ENCODE data around the gene ZBTB12. TPM values are rescaled to one million over a fixed set of nuclear protein-coding genes. Genes with fewer than 3 reads are reported as not detected.

ZBTB12 gene
- total RNA-seq, 1 donor from 2014 or later, result 5.2 TPM

DNA sequence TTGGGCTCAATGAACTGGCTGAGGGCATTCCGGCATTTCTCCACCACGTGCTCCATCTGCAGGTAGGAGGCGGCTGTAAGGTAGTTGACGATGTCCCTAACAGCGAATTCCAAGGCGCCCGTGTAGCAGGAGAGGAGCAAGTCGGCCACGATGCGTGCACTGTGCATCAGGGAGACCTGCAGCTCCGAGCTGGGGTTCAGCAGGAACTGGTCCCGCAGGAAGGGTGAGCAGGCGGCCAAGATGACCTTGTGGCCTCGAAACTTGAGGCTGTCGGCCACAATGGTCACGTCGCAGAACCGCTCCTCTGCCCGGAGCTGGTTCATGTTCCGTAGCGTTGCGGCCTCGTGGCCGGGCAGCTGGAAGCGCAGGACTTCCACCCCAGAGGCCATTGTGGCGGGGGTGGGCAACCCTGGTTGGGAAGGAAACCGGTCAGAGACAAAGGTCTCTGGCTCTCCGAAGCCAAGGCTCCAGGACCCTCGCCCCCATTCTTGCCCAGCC lies 920 bp downstream of the ZBTB12 start:
- no peak for DNase-seq (ENCODE audit: low spot score)
- intact Hi-C loops (cut with DNase I), result loop anchor here (5.0 kb wide), 1 partner anchor 51 kb away; no protein-coding TSS in a partner anchor

DNA sequence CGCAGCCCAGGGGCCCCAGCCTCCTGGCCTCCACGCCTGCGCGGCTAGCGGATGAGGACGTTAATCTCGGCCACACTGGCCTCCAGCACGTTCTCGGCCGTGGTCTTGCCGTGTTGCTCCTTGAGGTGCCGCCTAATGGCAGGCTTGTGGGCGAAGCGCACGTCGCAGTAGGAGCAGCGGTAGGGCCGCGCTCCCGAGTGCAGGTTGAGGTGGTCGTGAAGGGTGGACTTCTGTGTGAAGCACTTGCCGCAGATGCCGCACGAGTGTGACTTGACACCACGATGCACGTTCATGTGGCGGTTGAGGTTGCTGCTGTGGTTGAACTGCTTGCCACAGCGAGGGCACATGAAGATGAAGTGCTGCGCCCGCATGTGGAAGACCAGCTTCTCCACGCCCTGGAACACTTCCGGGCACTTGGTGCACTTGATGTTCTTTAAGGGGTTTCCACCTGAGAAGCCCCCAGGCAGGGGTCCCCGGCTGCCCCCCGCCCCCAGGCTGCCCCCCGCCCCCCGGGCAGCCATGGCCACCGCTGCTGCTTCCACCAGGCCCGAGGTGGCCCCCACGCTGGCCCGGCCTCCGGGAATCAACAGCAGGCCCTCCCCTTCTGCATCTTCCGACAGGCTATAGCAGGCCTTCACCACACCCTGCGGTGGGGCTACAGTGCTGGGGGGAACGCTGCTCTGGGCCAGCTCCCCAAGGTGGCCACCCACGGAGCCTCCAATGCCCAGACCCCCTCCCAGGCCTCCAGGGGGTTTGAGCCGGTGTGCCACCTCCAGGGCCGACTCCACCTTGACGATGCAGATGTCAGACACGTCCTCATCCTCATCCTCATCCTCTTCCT lies 1.8 kb downstream of the ZBTB12 start:
- DNase-seq (ENCODE audit: low spot score), result no peak
- intact Hi-C loops (cut with DNase I), result loop anchor here (5.0 kb wide), 2 partner anchors 52 to 218 kb away; partner anchors contain the start of gene LY6G5C

DNA sequence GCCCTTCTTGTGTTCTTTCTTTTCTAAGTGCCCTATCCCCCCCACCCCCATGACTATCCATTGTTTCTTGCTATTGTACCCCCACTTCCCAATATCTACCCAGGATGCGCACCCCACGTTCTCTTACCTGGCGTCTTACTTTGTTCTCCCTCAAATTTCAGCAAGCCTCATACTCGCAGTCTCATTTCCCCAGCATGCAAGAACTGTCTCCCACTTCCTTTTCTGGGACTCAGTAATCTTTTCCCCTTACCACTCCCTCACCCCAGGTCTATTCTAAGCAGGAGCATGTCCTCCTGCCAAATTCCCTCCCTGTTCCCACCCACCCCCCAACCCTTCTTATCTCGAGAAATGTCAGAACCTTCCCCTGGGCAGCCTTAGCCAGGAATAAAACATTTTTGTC lies 2.7 kb downstream of the ZBTB12 start:
- no peak for DNase-seq (ENCODE audit: low spot score)
- intact Hi-C loops (cut with DNase I), result loop anchor here (5.0 kb wide), 1 partner anchor 217 kb away; the partner anchor contains the start of gene LY6G5C

DNA sequence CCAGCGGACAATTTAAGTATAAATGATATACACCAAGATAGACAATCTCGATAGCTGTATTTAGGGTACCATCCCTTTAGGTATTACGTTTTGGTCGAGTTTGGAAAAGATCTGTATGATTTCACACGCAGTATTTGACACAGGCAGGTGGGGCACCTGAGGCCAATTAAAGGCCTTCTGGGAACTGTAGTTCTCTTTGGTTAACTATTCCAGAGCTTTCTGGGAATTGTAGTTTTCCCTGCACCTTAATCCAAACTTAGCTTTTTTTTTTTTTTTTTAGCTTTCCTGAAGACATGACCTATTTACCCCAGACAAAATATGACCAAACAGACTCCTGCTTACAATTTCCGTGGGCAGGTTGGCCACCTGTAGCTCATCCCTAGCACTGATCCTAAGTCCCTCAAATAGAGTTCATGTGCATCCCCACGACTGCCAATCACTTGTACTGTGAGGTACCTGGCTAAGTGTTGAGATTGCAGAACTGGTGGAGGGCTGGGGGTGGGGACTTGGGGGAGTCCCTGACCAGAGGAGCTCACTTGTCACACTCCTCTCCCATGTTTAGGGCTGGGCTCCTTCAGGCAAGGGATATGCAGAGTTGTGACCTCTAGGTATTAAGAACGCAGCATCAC lies 3.4 kb downstream of the ZBTB12 start:
- intact Hi-C loops (cut with DNase I), result loop anchor here (5.0 kb wide), 1 partner anchor 216 kb away; the partner anchor contains the start of gene LY6G5C
- no peak for DNase-seq (ENCODE audit: low spot score)

DNA sequence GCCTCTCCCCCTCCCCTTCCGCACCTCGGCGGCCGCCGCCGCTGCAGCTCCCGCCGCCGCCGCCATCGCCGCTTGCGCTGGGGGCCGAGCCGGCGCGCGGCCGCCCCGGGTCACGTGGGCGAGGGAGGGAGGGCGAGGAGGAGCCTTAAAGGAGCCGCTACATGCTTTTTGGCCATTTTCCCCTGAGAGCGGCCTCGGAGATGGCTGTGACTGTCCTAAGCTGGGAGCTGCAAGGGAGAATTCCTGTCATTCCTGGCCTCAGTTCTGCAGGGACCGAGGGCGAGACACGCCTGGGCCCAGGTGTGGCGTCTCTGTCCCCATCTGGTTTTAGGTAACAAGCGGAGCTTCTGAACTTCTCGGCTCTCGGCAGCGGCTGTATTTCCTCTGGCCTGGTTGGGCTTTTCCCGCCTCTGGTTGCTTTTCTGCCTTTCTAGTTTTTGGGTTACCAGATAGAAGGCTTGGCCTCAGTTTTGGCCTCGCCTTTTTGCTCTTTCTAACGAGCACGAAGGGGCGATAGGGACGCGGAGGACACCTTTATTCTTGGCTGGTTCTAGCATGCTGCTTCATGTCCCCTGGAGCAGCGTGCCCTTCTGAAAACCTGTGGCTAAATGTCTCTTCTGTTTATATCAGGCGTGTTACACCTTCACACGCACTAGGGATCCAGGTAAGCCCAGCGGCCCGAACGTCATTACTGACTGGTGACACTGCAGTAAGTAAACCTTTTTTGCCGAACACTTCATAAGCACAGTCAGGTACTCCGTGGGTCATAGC lies 4.1 kb downstream of the ZBTB12 start, which contains the start of gene EHMT2:
EHMT2 (minus strand) TSS at position 87 of the 771 bp plus-strand sequence; CDS start at position 66, 21 bp downstream.
- intact Hi-C loops (cut with DNase I), result loop anchor here (2.0 to 5.0 kb wide), 2 partner anchors 35 to 215 kb away; partner anchors contain the start of genes LY6G5C and NEU1
- peak; percentile 94 for DNase-seq (ENCODE audit: low spot score)

DNA sequence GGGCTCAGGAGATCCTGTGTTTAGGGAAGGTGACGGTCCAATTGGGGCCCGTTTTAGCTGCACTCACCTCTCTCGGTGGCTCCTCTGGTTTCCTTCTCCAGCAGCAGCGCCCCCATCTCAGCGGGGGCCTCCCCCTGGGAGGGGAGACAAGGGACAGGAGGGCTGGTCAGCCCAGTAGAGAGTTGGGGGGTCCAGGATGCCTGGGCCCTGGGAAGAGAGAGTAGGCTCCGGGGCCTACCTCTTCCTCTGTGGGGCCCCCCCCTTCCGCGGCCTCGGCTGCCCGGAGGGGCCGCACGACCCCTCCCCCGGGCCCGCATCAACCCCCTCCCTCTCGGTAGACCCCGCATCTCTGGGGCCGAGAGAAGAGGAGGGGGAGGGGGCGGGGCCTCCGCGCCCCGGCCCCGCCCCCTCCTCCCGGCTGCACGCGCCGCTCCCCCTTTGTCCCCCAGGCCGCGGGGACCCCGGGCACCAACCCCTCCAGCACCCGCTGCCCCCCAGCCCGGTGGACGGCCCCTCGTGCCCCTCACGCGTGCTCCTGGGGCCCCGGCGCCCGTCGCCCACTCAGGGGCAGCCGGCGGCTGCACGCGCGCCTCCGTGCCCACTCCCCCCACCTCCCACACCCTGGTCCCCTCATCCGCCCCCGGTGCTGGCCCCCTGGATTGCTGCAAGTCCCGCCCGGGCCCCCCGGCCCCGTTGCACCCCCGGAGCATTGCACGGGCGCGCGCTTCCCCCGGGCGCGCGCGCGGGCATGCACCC lies 4.9 kb downstream of the ZBTB12 start:
- no peak for DNase-seq (ENCODE audit: low spot score)
- intact Hi-C loops (cut with DNase I), result loop anchor here (2.0 to 5.0 kb wide), 2 partner anchors 34 to 215 kb away; partner anchors contain the start of genes LY6G5C and NEU1

DNA sequence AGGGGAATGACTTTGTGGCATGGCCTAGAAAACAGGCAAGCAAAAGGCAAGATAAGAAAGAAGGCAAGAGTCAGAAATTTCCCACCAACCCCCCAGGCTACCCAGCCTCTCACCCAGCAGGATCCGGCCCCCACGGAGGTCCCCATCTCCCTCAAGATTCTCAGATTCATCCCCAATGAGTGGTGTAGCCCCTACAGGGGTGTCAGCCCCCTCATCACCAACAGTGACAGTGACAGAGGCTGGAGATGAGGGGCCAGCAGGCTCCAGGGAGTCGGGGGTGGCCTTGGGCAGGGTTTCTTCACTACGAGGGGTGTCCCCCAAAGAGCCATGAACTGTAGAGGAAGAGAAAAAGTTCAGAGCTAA lies 5.4 kb downstream of the ZBTB12 start:
- no peak for DNase-seq (ENCODE audit: low spot score)
- intact Hi-C loops (cut with DNase I), result loop anchor here (2.0 to 5.0 kb wide), 2 partner anchors 34 to 214 kb away; partner anchors contain the start of genes LY6G5C and NEU1

DNA sequence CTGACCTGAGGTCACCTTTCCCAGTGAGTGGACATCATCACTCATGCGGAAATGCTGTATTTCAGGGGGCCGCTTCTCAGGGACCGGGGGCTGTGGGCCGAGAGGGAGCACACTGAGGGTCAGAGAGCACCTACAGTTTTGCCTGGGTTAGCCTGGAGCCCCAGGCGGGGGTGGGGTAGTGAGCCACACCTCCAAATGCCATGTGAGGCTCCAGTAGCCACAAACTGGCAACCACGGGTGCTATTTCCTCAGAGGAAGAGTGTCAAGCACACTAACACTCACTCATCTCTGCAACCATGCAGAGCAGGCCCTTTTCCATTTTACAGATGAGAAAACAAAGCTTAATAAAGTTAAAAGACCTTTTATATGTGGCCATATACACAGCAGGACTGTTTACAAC lies 9.1 kb downstream of the ZBTB12 start:
- intact Hi-C loops (cut with DNase I), result no loop called here
- DNase-seq (ENCODE audit: low spot score), result no peak

DNA sequence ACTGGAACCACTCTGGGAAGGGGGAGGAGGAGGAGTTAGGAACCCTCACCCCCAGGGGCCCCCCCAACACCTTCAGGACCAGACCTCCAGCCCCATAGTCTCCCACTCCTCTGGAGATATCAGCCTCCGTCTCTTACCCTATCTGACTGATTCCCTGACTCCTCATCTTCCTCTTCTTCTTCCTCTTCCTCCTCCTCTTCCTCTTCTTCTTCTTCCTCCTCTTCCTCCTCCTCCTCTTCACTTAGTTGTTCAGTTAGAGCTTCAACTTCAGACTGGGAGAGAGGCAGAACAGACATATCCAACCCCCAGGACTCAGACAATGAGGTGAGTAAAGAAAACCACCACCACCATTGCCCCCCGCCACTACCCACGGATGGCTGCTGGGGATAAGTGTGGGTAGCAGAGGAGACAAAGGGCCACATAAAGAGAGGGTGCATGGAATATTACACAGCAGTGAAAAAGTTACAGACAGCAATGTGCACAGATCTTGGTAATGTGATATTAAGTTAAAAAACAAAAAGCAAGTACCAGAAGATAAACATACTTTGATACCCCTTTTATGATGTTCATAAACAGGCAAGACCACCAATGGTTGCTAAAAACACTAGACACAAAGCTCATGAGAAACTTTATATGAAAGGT lies 12.4 kb downstream of the ZBTB12 start:
- intact Hi-C loops (cut with DNase I), result no loop called here
- no peak for DNase-seq (ENCODE audit: low spot score)

DNA sequence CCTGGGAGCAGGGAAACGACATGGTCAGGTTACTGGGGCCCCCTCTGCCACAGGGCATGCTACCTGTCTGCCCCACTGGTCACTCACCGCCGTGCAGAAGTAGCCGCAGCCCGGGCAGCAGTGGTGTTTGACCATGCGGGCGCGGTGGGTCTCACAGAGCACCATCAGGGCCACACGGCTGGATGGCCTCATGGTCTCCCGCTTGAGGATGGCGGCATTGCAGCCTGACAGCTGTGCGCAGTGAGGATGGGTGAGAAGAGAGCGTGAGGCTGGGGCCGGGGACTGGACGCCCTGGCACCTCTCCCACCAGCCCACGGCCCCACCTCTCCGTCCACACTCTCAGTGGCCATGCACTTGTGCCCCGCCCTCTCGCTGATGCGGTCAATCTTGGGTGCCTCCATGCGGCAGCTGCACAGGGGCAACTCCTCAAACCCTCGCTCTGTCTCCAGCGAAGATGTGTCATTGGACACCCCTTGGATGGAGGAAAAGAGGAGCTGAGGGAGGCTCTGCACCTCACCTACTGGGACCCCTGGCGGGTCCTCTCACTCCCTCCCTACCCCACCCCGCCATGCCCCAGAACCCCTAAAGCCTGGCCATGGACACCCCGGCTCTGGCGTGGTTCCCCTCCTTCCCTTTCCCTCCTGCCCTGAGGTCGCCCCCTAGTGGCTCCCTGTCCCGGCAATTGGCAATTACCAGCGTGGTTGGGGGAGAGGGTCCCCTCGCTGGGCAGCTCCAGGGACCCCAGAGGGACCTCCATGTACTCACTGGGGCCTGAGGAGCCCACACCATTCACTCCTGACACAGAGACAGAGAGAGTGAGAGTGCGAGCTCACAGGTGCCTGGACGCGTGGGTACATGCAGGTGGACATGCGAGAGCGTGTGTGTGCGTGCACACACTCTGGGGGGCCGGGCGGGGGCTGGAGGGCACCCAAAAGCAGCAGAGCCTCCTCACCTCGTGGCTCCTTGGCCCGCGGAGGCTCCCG lies 13.3 kb downstream of the ZBTB12 start:
- intact Hi-C loops (cut with DNase I), result no loop called here
- DNase-seq (ENCODE audit: low spot score), result no peak

DNA sequence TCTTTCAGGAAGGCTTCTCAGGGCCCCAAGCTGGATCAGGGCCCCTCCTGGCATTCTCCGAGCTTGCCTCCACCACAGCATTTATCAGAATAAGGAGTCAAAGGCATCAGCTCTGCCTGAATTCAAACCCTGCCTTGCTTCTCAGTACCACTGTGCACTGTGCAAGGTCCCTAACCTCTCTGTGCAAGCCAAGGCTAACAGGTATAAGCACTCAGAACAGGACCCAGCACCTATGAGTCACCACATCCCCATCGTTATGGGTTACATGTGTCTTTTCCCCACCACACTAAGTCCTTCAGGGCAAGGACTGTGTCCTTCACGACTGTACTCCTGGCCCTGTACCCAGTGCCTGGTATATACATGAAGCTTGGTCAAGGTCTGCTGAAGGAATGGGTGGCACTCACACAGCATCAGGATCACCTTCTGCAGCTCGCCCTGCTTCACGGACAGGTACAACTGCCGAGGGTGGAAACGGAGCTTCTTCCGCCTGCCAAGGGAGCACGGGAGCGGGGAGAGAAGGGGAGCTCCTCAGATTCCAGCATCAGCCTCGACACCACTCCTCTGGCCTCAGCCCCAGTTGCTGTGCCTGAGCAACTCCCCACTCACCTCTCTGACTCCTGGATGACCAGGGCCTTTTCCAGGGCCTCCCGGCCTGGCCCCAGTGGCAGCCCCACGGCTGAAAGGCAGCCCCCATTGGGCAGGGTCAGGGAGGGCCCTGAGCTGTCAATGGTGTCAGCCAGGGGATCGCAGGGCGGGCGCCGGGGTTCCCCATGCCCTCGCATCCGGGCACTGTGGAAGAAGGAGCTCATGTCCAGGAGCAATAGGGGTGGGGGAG lies 14.5 kb downstream of the ZBTB12 start:
- no peak for DNase-seq (ENCODE audit: low spot score)
- intact Hi-C loops (cut with DNase I), result no loop called here

DNA sequence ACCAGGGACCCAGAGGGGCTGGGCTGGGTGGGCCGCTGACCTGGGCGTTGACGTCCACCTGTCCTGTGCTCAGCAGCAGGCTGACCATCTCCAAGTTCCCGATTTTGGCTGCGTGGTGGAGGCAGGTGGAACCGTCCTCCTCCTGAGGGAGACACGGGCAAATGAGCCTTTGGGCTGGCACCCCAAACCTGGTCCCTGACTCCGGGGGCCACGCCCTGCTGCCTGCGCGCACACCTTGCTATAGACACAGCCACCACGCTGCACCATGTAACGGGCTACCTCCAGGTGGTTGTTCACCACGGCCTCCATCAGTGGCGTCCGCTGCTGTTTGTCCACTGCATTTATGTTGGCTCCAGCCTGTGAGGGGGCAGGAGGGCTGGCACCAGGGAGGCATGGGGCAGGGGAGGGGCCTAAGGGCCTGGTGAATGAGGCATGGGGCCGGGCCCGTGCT lies 15.3 kb downstream of the ZBTB12 start:
- intact Hi-C loops (cut with DNase I), result no loop called here
- DNase-seq (ENCODE audit: low spot score), result no peak

DNA sequence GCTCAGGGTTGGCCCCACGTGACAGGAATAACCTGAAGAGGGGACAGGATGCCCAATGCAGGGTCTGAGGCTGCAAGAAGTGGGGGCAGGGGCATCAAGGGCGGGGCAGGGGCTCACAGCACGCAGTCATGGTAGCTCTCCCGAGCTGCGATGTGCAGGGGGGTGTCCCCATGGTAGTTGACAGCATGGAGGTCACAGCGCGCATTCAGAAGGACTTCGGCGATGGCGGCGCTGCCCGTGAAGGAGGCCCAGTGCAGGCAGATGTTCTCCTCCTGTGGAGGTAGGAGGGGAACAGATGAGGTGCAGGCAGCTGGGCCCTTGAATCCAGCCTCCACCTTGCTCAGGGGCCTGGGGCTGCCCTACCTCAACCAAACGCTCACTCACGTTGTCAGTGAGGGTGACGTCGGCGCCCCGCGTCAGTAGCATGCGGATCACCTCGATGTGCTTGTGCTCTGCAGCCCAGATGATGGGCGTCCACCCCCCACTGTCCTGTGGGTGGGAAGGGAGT lies 17.3 kb downstream of the ZBTB12 start:
- no peak for DNase-seq (ENCODE audit: low spot score)
- intact Hi-C loops (cut with DNase I), result no loop called here

DNA sequence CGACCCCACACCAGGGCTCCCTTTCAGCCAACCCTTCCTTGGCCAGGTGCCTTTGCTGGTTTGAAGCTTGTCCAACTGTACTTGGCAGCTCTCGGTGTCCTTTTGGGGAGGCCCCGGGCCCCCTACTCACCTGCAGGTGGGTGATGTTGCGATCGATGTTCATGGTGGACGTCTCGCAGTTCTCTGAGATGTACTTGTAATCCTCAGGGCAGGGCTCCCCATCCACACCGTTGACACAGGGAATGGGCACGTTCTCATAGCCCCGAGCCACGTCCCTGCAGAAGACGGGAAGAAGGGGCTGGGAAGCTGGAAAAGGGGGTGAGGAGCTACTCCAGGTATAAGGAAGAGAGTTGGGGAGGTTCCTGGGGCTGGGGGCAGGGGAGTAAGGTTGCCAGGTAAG lies 18.2 kb downstream of the ZBTB12 start:
- intact Hi-C loops (cut with DNase I), result no loop called here
- DNase-seq (ENCODE audit: low spot score), result no peak

DNA sequence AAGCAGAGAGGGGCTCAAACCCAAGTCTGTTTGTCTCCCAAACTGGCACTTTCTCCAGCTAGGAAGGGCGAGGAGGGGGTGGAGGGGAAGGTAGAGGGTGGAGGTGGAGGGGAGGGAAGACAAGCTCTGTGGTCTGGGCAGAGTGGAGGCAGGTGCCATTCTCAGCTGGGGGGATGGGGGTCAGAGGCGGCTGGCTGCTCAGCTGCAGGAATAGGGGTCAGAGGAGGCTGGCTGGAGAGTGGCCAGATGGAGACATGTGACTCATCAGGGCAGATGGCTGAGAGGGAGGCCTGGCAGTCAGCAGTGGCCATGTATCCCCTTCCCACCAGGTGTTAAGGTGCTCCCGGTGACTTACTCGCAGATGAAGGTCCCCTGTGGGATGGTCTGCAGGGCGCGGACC lies 19.5 kb downstream of the ZBTB12 start:
- DNase-seq (ENCODE audit: low spot score), result no peak
- intact Hi-C loops (cut with DNase I), result no loop called here

All from cardiac septum (tissue), 1 donor.